Measurements from ENCODE around the gene DSCAML1.
"Not testable (repeated sequence)": the region's sequence is repeated elsewhere in the genome, so short reads cannot be mapped to it uniquely, and the experiment has no call there.

DSCAML1 gene

GRCh38 chr11:117415358-117415896 lies 381.6 kb downstream of the DSCAML1 start:
- DNase-seq = no peak

GRCh38 chr11:117414724-117415123 lies 382.3 kb downstream of the DSCAML1 start:
- no peak for DNase-seq

DNA sequence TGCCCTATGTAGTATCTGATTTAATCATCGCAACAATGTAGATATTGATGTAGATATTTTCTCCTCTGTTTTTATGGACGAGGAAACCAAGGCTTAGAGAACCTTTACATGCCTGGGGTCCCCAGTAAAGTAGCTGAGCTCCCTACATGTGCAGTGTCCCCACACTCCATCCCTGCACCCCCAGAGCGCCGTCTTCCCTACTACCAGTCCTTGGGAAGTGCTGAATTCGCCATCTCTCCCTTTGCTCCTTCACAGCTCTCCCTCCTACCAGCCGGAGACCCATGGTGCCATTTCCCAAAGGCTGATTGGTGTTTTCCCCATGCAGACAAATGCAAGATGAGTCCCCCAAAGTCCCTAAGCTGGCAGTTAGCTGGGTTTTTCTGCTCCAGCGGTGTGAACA lies 383.4 kb downstream of the DSCAML1 start:
- no peak for DNase-seq

DNA sequence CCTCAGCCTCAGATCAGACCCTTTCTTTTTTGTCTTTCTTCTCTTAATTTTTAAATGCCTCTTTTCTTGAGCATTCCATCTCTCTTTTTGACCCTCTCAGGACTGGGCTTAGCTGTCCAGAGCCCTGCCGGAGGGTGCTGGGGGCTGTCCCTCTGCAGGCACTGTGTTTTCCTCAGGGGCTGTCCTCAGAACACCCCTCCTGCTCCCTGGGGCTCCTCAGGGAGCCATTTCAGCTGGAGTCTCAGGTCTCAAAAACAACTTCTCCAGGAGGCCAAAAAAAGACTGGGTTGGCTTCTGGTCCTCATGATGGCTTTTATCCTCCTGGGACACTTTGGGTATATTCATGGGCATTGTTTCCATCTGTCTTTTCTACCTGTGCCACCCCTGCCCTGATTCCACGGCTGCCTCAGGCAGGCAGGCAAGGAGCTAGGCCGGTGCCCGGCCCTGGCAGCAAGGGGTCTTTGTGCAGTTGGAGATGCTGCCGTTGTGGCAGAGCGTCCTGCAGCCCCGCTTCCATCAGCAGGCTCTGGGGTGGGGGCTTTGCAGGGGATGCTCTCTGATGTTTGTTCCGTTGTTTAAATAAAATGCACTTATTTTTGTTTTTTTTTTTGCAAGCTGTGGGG lies 384.3 kb downstream of the DSCAML1 start:
- DNase-seq = no peak

DNA sequence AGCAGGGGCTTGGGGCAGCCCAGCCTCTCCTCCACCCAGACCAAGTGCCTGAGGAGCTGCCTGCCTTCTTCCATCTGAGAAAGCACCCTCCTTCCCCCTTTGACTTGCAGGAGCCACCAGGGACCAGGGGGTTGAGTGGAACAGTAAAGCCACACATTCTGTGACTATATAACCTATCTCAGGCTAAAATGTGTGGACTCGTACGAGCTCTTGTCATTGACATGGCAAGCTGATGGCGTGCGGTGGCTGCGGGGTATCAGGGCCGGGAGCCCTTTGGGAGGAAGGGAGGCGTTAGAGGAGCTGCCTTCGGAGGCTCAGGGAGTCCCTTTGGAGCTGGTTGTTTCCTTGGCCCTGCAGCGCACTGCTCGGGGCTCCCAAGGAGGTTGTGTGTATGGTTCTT lies 384.8 kb downstream of the DSCAML1 start:
- no peak for DNase-seq

DNA sequence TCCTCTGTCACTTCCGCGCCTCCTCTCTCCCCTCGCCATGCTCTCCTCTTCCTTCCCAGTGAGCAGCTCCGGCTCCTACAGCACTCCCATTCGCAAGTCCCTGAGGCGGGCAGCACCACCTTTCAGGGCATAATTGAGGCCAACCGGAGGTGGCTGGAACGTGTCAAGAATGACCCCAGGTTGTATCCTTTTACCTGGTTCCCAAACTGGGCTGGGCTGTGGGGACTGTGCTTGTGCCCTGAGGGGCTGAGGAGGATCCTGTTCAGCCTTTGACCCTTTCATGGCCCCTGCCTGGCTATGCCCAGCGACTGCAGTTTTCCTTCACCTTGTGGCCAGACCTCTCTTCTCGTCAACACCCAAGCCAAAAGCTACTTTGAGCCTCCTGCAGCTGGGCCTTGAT lies 385.3 kb downstream of the DSCAML1 start:
- no peak for DNase-seq

GRCh38 chr11:117410861-117411710 lies 385.9 kb downstream of the DSCAML1 start:
- no peak for DNase-seq

DNA sequence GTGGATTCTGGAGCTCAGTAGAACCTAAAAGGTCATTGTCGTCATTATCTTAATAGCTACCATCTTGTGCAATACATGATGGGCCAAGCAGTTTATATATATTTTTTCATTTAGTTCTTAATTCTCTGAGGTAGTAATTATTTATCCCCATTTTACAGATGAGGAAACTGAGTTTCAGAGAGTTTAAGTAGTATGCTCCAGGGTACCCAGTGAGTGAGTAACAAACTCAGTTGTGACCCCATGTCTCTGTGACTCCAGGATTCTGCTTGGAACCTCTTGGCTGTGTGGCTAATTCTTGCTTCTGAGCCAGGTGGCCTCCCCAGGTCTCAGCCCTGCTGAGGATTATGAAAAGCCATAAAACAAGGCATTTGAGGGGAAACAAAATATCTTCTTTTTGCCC lies 386.8 kb downstream of the DSCAML1 start:
- DNase-seq = no peak

DNA sequence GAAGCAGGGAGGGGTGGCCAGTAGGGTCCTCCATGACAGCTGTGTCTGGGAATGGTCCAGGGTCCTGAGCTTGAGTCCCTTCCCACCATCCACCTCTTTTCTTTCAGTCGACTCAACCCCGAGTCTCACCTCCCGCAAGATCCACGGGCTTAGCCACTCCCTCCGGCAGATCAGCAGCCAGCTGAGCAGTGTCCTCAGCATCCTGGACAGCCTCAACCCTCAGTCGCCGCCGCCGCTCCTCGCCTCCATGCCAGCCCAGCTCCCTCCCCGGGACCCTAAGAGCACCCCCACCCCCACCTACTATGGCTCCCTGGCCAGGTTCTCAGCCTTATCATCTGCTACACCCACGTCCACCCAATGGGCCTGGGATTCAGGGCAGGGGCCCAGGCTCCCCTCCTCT lies 387.5 kb downstream of the DSCAML1 start:
- no peak for DNase-seq

- DNase-seq = no peak
Measured at GRCh38 chr11:117408356-117408755, 388.7 kb downstream of the DSCAML1 start.

DNA sequence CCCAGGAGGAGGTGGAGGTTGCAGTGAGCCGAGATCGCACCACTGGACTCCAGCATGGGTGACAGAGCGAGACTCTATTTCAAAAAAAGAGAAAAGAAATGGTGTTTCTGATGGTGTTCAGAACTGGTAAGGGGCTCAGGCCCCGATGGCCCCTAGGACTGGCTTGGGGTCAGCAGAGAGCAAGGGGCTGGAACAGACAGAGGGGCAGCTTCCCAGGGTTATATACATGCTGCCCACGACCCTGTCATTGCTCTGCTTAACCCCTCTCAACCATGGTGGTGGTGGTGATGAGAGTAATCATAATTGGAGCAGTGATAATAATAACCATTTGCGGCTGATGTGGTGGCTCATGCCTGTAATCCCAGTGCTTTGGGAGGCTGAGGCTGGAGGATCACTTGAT lies 390.0 kb downstream of the DSCAML1 start:
- DNase-seq = no peak

DNA sequence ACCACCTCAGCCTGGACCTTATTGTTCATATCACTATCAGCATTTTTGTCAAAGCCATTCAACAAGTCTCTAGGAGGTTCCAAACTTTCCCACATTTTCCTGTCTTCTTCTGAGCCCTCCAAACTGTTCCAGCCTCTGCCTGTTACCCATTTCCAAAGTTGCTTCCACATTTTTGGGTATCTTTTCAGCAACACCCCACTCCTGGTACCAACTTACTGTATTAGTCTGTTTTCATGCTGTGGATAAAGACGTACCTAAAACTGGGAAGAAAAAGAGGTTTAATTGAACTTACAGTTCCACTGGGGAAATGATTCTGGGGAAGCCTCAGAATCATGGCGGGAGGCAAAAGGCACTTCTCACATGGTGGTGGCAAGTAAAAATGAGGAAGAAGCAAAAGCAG lies 391.1 kb downstream of the DSCAML1 start:
- DNase-seq = not testable (repeated sequence)

- DNase-seq = not testable (repeated sequence)
Measured at GRCh38 chr11:117399100-117399840, 397.7 kb downstream of the DSCAML1 start.

DNA sequence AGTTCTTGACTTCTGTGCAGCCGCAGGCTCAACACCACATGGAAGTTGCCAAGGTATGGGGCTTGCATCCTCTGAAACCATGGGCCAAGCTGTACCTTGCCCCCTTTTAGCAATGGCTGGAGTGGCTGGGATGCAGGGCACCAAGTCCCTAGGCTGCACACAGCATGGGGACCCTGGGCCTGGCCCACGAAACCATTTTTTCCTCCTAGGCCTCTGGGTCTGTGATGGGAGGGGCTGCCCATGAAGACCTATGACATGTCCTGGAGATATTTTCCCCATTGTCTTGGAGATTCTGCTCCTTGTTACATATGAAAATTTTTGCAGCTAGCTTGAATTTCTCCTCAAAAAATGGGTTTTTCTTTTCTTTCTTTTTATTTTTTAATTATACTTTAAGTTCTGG lies 398.4 kb downstream of the DSCAML1 start:
- DNase-seq = not testable (repeated sequence)

- DNase-seq = no peak
Measured at GRCh38 chr11:117396970-117397369, 400.0 kb downstream of the DSCAML1 start.

GRCh38 chr11:117395476-117395875 lies 401.5 kb downstream of the DSCAML1 start:
- DNase-seq = no peak

GRCh38 chr11:117394221-117394925 lies 402.6 kb downstream of the DSCAML1 start:
- no peak for DNase-seq

DNA sequence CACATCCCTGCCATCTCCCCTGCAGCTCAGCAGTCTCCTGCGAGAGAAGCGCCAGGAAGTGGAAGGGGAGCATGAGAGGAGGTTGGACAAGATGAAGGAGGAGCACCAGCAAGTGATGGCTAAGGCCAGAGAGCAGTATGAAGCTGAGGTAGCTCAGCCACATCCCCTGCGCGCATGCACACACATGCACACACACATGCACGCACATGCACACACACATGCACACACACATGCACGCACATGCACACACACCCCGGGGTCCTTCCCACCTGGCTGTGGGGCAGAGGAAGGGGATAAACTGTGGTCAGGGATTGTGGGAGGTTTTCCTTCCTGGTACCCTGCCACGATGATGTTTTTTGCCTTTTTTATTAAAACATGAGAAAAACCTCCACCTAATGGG lies 404.0 kb downstream of the DSCAML1 start:
- no peak for DNase-seq

GRCh38 chr11:117392001-117392690 lies 404.9 kb downstream of the DSCAML1 start:
- no peak for DNase-seq

DNA sequence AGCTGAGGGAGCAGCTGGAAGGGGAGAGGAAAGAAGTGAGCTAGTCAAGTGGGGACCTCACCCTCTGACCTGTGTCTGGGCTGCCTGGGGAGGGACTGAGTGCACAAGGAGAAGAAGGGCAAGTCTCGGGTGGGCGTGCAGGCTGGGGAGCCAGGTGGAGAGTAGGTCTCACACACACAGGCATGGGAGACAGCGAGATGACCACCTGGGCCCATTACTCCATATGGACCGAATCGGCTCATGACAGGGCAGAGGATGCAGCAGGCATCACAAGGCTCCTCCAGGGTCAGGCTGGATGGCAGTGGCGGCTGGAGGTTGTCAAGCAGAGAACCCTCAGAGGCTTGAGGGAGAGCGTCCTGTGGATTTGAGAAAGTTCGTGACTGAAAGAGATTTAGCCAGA lies 405.8 kb downstream of the DSCAML1 start:
- no peak for DNase-seq

GRCh38 chr11:117390743-117391142 lies 406.3 kb downstream of the DSCAML1 start:
- DNase-seq = no peak

Data from NCI-H748 treated with DMSO at 0.1 percent for 48 hours (cell line).